Right lung (tissue), 5 donors: ENCODE results near the gene WDR86. TPM values are rescaled to one million over a fixed set of nuclear protein-coding genes. Genes with fewer than 3 reads are reported as not detected.

ENCODE experiments used
- DNase-seq, 2 donors: peaks; one replicate each; pipeline ENCODE4 v3.0.0-alpha.2; 2013
- polyA plus RNA-seq, 5 donors: library from polyadenylated mRNA; unstranded; fragments of 120-200 nt; gene quantifications; one replicate each; pipeline versions ENCODE4 v1.2.1 to v1.2.3, GENCODE V29; 2013; ENCODE audit warnings: inconsistent platforms in 1 of 5, low replicate concordance in 1 of 5; ENCODE audit not compliant: insufficient read length in 5 of 5, insufficient read depth in 1 of 5

Gene WDR86
- polyA plus RNA-seq, 5 donors: 13.3 to 30.5 (median 19.8) TPM

DNA sequence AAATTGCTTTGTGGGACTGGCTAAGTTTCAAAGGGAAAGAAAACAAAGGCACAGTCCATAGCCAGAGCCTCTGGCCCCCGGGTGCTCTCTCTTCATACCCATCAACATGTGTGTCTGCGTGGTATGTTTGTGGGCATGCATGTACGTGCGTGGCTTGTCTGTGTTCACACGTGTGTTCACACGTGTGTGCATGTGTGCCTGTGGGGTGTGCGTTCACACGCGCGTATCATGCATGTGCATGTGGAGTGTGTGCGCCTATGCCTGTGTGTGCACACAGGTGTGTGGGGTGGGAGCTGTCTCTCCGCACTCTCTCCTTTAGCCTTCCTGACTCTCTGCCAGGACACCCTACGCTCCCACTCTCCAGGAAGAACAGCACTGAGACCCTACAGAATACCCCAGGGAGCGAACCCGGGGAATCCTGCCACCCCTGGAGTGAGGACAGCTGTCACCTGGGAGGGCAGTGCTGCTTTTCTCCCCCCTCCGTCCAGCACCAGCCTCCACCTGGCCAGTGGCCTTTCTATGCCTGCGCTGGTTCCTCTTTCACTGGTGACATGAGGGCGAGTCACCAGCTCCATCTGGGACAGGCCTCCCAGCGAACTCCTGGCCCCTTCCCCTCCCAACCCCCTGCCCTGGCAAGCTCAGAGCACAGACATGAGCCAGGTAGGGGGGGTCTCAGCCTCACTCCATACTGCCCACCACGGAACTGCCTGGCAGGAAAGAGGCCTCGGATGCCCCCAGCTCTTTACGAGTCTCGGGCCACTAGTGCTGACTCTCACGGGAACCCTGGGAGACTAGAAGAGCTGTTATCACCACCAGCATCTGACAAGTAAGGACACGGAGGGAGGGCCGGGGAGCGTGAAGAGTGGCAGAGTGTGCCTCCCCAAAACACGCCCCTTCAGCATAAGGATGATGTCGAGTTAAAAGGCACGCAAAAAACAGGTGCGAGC, 16.5 kb downstream of the WDR86 start:
- no peak for DNase-seq

DNA sequence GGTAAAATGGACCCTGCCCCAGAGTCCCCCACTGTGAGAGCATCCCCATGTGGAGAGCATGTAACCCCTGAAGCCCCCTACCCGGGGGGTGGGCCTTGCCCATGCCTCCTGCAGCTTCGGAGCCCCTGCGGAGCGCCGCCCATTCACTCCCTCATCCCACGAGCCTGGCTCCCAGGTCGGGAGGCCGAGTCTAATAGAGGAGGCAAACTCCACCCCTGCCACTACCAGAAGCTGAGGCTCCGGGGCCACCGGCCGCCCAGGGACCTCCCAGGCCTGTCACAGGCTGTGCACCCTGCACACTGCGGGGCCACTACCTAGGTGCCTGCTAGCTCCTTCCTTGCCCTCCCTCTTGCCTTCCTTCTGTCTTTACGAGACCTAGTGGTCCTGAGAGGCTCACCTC, 17.4 kb downstream of the WDR86 start:
- no peak for DNase-seq

DNA sequence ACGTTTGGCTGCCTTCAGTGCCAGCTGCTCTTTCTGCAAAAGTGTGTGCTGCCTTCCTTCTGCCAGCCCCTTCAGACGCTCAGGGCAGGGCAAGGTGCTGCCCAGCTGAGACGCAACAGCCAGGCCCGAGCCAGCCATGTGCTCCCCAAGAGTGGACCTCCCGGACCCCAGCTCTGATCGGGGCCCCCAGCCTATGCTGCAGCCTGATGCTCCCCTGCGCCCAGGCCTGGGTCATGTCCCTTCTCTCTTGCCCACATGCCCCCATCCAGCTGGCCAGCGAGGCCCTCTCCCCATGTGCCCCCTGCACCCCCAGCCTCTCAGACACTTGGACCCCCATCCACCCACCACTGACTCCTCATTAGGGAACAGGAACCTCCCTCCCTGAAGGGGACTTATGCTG, 17.8 kb downstream of the WDR86 start:
- no peak for DNase-seq

DNA sequence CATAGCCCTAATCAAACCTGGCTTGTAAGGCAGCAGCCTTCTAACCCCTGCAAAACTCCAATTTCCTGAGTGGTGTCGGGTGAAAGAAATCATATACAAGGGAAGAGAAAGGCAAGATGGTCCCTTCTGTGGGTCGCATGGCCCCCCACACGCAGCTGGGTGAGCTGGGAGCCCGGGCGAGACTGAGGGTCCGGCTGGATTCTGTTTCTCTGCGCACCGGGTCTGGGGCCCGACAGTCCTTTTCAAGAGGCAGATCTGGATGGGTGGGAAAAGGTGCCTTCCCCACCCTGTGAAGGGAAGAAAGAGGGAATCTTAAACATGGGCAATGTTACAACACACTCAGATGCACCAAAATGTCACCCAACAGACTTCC, 18.5 kb downstream of the WDR86 start:
- DNase-seq: no peak

DNA sequence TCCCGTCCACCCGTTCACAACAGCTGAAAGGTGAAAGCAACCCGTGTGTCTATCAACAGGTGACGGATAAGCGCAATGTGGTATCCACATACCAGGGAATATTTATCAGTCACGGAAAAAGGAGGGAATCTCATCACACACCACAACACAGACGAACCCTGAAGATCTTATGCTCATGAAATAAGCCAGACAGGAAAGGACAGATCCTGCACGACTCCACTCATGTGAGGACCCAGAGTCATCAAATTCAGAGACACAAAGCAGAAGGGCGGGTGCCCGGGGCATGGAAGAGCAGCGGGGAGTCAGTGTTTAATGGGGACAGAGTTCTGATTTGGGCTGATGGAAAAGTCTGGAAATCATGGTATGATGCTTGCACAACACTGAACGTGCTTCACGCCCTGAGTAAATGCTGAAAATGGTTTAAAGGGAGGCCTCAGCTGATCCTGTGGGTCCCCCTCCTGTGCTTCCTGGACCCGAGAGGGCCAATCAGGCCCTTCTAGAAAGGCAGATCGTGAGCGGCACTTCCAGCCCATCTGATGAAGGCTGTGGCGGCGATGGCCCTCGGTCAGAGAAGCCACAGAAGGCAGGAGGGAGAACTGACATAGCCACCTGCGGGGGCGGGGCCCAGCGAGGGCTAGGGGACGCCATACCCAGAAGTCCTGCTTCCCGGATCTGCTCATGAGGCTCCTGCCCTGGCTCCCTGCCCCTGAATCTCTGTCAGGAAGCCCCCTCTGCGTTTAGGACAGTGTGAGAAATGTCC, 19.1 kb downstream of the WDR86 start:
- DNase-seq: no peak

DNA sequence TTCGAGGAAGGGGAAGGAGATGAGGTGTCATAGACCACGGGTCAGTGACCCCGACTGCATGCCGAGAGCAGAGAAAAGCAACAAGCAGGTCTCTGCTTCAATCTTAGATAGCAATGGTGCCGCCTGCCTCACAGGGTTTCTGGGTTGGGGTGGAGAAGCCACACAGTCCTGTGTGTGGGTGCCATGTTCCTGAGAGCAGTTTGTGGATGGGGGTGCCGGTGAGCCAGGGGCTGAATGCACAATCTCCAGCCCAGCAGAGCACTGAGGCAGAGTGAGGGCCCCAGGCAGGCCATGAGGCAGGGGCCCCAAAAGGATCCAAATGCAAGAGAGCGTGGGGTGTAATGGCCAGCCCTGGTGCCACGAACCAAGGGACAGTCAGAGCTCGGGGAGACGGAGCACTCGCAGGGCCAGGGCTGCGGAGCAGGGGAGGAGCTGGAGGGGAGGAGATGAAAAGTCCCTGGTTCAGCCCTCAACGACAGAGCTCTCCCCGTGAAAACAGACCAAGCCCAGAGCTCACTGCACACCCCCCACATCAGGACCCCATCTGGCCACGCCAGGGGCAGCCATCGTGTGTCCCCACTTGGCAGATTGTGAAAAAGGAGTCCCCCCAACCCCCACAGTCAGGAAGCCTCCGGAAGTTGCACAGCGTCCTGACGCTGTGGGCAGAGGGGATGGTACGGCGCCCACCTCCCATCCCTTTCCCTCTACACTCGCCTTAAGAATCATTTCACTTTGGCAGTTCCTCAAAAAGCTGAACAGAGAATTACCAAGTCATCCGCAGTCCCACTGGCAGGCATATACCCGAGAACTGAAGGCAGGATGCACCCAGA, 19.9 kb downstream of the WDR86 start:
- no peak for DNase-seq

DNA sequence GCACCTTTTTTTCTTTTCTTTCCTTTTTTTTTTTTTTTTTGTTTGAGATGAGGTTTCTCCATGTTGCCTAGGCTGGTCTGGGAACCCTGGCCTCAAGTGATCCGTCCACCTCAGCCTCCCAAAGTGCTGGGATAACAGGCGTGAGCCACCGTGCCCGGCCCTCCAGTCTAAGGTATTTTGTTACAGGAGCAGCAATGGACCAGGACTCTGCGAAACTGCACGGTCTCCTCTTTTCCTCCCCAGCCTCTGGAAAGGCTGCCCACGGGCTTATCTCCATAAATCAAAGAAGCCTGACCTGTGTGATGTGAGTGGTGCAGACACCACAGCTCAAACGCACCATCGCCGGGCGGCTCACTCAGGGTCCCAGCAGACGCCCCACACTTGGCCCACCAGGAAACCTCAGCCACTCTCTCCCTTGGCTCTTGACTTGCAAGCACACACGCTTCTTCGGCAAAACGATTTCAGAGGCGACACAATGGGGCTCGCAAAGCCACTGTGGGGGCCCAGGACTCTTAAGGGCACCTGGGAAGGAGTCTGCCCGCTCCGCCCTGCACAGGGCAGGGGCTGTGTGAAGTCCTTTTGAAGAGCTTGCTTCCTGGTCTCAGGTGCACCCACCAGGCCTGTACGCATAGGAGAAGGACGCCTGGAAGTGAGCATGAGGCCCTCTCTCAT, 20.6 kb downstream of the WDR86 start:
- DNase-seq: no peak

DNA sequence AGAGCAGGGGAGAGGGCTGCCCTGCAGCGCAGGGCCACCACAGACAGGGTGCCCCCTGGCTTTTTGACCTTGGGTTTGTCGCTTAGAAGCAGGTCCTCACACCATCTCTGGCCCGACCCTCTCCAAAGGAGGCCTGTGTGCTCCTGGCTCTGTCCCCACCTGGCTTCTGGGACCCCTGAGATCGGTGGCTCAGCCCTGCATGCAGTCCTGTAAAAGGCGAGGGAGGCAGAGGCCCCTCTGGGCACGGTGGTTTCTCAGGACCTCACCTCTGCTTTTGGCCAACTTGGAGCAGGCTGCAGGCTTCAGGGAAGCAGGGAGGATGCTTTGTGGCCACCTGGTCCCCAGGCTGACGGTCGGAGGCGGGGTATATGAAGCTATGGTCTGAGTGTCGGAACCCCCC, 21.4 kb downstream of the WDR86 start:
- no peak for DNase-seq

DNA sequence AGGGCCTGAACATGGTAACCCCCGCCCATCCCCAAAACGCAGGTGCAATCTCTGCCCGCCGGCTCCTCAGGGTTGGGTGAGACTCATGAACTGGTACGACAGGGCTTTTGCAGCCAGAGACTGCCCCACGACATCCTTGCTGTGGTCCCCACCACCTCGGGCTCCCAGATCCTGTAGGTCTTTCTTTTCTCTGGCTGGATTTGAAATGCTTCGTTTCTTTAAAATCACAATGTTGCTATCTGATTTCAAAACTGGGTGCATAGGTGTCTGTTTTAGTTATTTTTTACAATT, 21.9 kb downstream of the WDR86 start:
- no peak for DNase-seq

DNA sequence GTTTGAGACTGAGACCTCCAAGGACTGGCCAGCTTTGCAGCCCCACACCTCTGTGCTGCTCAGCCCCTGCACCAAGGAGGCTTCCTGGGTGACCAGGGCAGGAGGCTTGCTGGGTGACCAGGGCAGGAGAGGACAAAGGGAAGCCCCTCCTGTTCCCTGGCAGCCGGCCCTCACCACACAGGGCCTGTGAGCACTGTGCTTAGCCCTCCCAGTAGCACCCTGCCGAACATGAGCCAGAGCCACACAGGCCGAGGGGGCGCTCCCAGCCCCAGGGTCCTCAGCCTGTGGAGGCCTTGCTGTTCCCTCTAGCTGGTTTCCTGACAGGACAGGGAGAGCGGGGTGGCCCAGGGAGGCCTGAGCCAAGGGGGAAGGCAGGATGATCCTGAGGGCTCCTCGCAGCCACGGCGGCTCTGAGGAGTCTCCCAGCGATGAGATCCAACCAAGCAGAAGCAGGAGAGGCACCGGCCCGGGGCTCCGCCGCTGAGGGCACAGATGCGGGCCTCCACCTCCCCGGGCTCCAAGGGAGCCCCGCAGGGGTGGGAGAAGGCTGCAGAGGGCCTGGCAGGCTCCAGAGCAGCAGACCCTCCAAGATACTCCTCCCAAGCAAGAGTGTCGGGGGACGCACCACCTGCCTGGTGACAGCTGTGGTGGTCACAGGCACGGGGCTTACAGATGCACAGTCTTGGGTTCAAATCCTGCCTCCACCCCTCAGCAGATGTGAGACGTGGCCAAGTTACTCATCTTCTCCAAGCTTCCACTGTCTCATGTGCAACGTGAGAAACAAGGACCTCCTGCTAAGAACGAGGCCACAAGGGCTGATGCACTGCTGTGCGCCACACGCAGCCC, 22.5 kb downstream of the WDR86 start:
- no peak for DNase-seq

DNA sequence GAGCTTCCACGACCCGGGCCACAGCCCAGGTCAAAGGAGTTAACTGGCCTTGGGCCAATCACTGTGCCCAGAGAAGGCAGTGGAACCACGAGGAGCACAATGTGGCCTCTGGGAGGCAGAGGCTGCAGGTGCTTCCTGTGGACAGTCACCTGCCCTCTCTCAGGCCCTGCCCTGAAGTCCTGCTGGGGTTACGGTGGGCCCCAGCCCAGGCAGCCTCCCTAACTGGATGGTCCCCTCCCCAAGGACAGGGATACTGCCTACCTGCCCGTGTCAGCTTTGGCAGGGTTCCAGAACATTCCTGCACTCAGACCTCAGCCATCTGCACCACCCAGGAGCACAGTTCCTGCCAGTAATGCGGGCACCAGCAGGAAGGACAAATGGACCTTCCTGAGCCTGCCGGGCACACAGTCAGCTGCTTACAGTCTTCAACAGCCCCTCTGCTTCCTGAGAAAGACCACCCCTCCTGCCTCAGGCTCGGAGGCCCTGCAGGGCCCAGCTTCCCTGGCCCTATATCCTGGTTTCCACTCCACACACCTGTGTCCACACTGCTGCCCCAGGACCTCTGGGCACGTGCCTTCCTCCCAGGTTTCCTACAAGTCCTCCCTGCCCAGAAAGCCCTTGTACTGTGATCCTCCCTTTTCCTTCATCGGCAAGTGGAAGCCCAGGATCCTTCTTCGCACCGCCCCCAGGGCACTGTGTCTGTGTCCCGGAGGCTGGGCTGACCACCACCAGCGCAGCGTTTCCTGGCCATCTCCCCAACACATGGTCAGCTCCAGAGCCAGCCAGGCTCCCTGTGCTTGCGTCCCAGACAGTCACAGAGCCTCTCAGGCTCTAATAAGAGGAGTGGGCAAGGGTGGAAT, 23.3 kb downstream of the WDR86 start:
- DNase-seq: no peak

DNA sequence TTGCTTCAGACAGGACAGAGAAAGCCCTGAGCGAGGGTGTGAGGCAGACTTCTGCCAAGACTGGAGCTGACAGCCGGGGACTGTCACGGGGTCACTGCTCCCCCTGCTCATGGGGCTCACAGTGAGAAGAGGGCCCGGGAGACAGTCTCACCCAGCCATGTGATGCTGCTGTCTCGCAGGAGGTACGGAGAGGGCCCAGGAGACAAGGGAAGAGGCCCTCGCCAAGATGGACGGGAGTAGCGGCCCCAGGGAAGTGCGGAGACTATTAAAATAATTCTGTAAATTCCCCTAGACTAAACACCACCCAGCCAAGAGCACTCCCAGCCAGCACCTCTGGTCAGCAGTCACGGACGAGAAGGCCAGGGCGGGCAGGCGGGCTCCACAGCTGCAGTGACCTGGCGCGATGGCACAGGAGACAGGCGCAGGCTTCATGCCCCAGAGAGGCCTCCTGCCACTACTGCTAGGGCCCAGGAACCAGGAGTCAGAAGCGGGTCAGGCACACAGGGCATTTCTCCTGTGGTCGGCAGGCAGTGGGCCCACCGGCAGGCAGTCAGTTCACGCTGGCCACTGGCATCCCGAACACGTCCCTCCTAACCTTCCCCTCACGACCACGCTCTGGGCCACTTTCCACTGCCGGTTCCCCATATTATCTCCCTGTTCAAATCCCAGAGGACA, 24.1 kb downstream of the WDR86 start:
- DNase-seq: no peak

DNA sequence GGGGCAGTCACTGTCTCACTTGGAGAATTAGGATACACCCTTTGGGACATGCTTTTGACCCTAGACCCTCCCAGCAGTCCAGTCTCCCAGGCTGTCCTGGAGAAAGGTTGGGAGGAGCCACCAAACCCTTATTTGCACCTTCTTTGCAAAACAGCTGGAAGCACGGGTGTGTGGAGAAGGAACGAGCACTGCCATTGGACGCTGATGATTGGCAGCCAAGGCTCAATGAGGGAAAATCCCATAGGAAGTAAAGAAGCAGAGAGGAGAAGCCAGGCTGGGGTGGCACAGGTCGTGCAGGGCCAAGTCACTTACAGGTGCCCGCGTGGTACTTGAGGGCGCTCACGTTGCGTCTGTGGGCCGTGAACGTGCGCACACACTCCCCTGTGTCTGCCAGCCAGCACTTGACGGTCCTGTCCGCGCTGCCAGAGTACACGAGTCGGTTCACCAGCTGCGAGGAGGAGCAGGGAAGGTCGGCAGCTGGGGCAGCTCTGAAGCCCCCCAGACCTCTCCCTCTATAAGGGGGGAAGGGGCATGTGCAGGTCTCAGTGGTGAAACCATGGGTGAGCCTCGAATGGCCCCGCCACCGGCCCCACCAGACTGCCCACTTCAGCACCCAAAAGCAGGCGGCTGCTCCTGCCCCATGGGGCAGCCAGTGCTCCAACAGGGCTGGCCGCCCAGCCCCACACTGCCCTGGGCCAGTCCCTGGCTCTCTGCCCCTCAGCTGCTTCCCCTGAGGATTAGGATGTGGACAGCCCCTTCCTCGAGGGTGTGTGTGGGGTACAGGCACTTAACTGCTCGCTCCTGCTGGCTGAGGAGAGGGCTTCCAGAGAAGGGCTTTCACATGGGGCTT, 24.8 kb downstream of the WDR86 start:
- DNase-seq: no peak

DNA sequence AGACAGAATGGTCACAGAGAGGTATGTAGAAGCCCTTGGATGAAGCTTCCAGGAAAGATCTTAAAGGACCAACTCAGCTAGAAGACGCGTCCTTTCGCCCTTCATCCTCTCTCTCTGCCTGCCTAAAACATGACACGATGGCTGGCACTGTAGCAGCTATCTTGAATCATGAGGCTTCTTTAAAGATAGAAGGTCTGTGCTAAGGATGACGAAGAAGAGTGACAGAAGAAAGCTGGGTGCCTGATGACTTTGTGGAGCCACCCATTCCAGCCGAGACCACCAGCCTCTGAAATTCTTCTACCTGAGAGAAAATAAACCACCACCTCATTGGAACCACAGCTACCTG, 25.5 kb downstream of the WDR86 start:
- no peak for DNase-seq

DNA sequence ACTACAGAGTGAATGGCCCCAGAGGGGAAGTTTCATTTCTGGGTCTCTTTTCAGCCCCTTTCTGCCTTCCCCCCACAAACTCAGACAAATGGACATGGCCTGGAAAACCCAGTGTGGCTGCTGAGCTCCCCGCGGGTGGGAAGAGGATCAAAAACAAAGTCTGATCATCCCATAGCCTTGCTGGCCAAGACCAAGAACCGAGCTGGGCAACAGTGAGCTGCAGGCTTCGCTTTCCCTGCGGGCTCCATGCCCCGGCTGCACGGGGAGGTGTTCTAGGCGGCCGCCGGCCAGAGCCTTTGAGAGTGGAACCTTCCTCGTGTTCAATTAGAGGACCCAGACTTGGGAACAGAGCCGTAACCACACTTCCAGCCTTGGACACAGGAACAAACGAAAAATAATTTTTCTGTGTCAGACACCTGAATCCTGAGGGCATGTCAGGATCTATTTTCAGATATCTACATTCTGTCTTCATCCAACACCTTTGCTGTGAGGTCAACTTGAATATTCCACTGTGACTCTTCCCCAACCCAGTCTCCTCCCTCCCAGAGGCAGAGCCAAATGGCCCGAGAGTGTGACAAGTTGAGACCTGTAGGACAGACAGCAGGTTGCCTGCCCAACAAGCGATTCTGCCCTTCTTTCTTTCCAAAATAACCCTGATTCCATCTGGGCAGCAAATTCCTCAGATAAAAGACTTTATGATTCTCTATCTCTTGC, 26.0 kb downstream of the WDR86 start:
- DNase-seq: no peak

DNA sequence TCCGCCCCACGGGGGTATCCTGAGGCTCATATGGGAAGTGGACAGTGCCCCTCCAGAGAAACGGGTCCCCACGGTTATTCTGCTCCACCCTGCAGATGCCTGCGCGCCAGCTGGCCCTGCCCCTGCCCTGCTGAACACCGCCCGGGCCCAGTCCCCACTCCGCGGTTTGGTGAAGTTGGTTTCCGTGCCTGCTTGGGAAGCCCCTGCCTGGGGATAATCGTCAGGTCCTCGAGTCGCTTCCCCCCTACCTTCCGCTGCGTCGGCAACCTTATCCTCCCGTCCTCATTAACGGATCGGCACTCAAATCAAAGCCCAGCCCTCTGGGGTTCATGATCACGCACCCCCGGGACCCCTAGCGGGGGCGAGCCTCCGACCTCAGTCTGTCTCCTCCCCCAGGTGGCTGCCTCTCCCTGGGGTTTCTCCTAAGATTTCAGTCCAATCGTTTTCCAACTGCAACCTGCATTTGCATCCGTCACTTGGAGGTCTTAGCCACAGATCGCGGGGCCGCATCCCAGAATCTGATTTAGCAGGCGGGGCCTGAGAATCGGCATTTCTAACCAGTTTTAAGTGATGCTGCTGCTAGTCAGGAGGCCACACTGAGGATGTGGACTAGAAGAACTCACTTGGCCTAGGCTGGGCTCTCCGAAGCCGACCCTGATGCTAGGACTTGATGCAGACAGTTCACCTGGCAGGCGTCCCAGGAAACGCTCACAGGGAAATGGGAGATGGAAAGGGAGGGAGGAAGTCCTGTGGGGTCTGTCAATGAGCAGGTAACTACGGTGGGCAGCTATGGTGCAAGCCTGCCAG, 27.6 kb downstream of the WDR86 start:
- no peak for DNase-seq
